GM23248 (cell line): ENCODE results near the gene TLE1. TPM values are rescaled to one million over a fixed set of nuclear protein-coding genes. Genes with fewer than 3 reads are reported as not detected.

Experiments used
- DNase-seq: peaks from one replicate; pipeline ENCODE4 v3.0.0-alpha.2; 2015
- H2AFZ ChIP-seq: fragments of 200-600 bp; sonication (generic); 2 replicates; pipeline ENCODE4 v1.6.1; 2016; ENCODE audit warnings: antibody characterized with exemption
- H3F3A ChIP-seq: fragments of 200-600 bp; sonication (generic); 2 replicates; pipeline ENCODE4 v1.6.1; 2016; ENCODE audit warnings: mild to moderate bottlenecking, antibody characterized with exemption, mixed run types; ENCODE audit not compliant: insufficient read depth
- H3K27ac ChIP-seq: fragments of 200-600 bp; sonication (generic); 2 replicates; pipeline ENCODE4 v1.5.1; 2016; ENCODE audit warnings: mild to moderate bottlenecking
- H3K27me3 ChIP-seq: fragments of 200-600 bp; sonication (generic); replicated peaks from 2 replicates; pipeline ENCODE4 v1.6.1; 2016; ENCODE audit warnings: mild to moderate bottlenecking; ENCODE audit not compliant: insufficient read depth
- H3K36me3 ChIP-seq: fragments of 200-600 bp; sonication (generic); 2 replicates; pipeline ENCODE4 v1.6.1; 2016; ENCODE audit warnings: low read depth, mild to moderate bottlenecking
- H3K4me1 ChIP-seq: fragments of 200-600 bp; sonication (generic); 2 replicates; pipeline ENCODE4 v1.6.1; 2016; ENCODE audit warnings: mild to moderate bottlenecking; ENCODE audit not compliant: insufficient read depth
- H3K4me2 ChIP-seq: fragments of 200-600 bp; sonication (generic); one replicate; pipeline ENCODE4 v1.6.1; 2016; ENCODE audit warnings: mild to moderate bottlenecking; ENCODE audit not compliant: unreplicated experiment
- H3K4me3 ChIP-seq: fragments of 200-600 bp; sonication (generic); 2 replicates; pipeline ENCODE4 v1.5.1; 2016; ENCODE audit warnings: mild to moderate bottlenecking
- H3K79me2 ChIP-seq: fragments of 200-600 bp; sonication (generic); 2 replicates; pipeline ENCODE4 v1.6.1; 2016; ENCODE audit warnings: mild to moderate bottlenecking; ENCODE audit not compliant: insufficient read depth
- H3K9ac ChIP-seq: fragments of 200-600 bp; sonication (generic); 2 replicates; pipeline ENCODE4 v1.6.1; 2016; ENCODE audit warnings: mild to moderate bottlenecking
- H3K9me2 ChIP-seq: fragments of 200-600 bp; sonication (generic); 2 replicates; pipeline ENCODE4 v1.6.1; 2016; ENCODE audit warnings: mixed run types, mild to moderate bottlenecking, moderate library complexity; ENCODE audit not compliant: insufficient read depth
- H3K9me3 ChIP-seq: fragments of 200-600 bp; sonication (generic); one replicate; pipeline ENCODE4 v1.6.1; 2017; ENCODE audit warnings: low read depth
- H4K20me1 ChIP-seq: fragments of 200-600 bp; sonication (generic); 2 replicates; pipeline ENCODE4 v1.6.0; 2016; ENCODE audit not compliant: insufficient read depth
- EZH2 ChIP-seq: fragments of 200-600 bp; sonication (generic); IDR thresholded peaks from 2 replicates; pipeline ENCODE4 v1.6.1; 2018; ENCODE audit warnings: antibody characterized with exemption, mild to moderate bottlenecking; ENCODE audit not compliant: insufficient read depth, poor library complexity, severe bottlenecking
- EZH2phosphoT487 ChIP-seq: fragments of 200-600 bp; sonication (generic); IDR thresholded peaks from 2 replicates; pipeline ENCODE4 v1.6.1; 2018; ENCODE audit warnings: antibody characterized with exemption, moderate library complexity, mild to moderate bottlenecking, low read depth; ENCODE audit not compliant: insufficient read depth
- WGBS, 2 experiments: methylation state at CpG; one replicate each; pipeline ENCODE4 v1.1.6; 2015 to 2017; ENCODE audit warnings: low lambda C conversion rate in 2 of 2, low coverage in 1 of 2; ENCODE audit errors: missing lambda C conversion rate in 2 of 2; 5-methylcytosine and 5-hydroxymethylcytosine counted together
- in situ Hi-C: fragments of 300-500 bp; cut with MboI; formaldehyde crosslinking; loops from 2 replicates; pipeline ENCODE4 v1.15.0; 2020
- polyA plus RNA-seq: library from polyadenylated mRNA; unstranded; fragments of >200 nt; fragmentation: Nextera tagmentation; extraction: Ambion mirVana; gene quantifications from 2 replicates; pipeline ENCODE4 v1.2.1, GENCODE V29; 2016
- total RNA-seq: library from RNA; depleted of rRNA; stranded (reverse); fragments of >200 nt; shearing (Covaris generic); gene quantifications from 2 replicates; pipeline ENCODE4 v1.2.3, GENCODE V29; 2014

The TLE1 gene
- total and polyA plus RNA-seq, 2 experiments from 2014 or later = 6.4 to 14.4 TPM

DNA sequence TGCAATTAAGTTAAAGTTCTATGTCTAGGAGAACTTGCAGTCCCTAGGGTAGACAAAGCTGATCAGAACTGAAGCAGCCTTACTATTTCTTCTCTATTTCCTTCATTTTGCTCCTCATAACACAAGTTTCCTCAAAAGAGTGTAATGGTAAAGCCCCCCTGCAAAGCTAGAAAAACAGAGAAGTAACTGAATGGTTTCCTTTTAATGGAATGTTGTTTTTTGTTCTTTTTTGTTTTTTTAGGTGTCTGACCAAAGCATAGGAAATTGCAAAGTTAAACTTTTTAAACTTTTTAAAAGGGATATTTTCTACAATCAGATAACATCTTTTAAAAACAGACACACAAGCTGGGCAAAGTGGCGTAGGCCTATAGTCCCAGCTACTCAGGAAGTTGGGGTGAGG, 145.7 kb downstream of the TLE1 start:
- WGBS, 2 experiments = 97 to 100% methylated on average over 1 of the region's 1 CpG
- in situ Hi-C loops = no loop called here

DNA sequence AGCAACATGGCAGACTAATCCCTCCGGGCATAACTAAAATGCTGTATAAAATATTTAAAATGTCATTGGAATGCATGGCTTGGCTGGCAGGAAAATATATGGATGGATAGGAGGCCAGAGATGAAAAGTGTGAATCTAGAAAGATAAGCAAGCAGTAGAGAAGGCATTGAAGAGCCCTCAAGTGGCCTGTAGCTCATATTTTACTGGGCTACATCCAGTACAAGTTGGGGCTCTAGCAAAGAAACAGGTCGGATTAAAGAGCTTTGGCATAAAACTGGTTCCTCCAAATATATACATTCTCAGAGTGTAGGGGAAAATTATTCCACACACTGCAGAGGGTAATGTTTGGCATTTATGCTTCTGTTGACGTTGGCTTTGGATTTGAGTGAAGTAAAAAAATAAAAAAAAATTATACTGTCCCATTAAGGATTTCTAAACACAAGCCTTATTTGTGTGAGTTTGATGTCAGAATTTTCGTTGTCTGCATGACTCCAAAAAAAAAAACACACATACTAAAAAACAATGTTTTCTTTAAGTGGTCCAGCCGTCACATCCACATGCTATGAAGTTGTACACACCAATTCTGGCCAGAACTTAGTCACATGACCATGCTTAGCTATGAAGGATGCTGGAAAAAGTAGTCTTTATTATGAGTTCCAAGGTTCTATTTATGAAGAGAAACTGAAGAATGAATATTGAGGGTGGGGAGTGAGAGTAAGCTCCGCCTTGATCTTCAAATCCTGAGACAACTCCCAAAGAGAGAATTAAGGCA, 147.0 kb downstream of the TLE1 start:
- Histone ChIP-seq H4K20me1 (no peaks in the 10 kb centered on the region), H3F3A (no peaks in the 10 kb centered on the region), H3K4me3 (no peak overlapping the region), H3K36me3 (no peaks in the 10 kb centered on the region), H3K9me3 (no peaks in the 10 kb centered on the region), H2AFZ (no peak overlapping the region), H3K4me1 (no peaks in the 10 kb centered on the region), H3K27ac (no peak overlapping the region), H3K9me2 (no peaks in the 10 kb centered on the region), H3K79me2 (no peaks in the 10 kb centered on the region), H3K4me2 (no peak overlapping the region), H3K27me3 (0 out of 2 replicates have a peak, but pooled peaks cover 4% of the 10 kb centered on the region), H3K9ac (no peak overlapping the region)
- no peak for DNase-seq
- in situ Hi-C loops = no loop called here
- WGBS, 2 experiments = 76 to 84% methylated on average over 6 of the region's 6 CpGs
- TF ChIP-seq EZH2 = no peak
- TF ChIP-seq EZH2phosphoT487 = no peak

More for the DNA sequence above, 145.7 kb downstream of the TLE1 start:
- H3K9me3 ChIP-seq = no peaks in the 10 kb centered on the region
- no peaks in the 10 kb centered on the region for H3K79me2 ChIP-seq
- H3K36me3 ChIP-seq = no peaks in the 10 kb centered on the region
- no peak overlapping the region for H3K4me2 ChIP-seq
- H3K9ac ChIP-seq = no peak overlapping the region
- no peak overlapping the region for H3K27ac ChIP-seq
- H2AFZ ChIP-seq = no peak overlapping the region
- DNase-seq = no peak
- no peak overlapping the region for H3K4me3 ChIP-seq
- H3K9me2 ChIP-seq = no peaks in the 10 kb centered on the region
- no peaks in the 10 kb centered on the region for H4K20me1 ChIP-seq
- H3F3A ChIP-seq = no peaks in the 10 kb centered on the region
- no peaks in the 10 kb centered on the region for H3K4me1 ChIP-seq
- TF ChIP-seq EZH2phosphoT487 (no peak), EZH2 (no peak)
- 0 out of 2 replicates have a peak, but pooled peaks cover 7% of the 10 kb centered on the region for H3K27me3 ChIP-seq

DNA sequence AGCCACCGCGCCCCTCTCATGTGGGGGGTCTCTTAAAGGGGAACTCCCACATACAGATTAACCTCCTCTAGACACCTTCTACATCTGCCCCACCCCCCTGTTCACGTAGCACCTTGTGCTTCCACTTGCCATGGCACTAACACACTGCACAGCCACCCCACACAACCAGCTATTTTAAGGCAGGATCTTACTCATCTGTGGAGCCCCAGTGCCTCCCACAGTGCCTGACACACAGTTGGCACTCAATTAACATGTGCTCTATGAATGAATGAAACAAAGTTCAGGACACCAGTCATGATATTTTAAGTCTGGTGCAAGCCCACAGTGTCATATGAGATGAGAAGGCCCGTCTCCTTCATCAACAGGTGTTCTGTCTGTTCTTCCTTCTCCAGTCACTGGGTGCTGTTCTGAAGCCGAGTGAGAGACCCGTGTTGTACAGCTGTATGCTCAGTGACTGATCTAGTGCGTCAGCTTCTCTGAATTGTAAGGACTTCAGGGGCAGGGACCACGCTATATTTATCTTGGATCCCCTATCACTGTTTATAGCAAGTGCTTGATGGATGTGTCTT, 149.1 kb downstream of the TLE1 start:
- no peaks in the 10 kb centered on the region for H3K36me3 ChIP-seq
- H2AFZ ChIP-seq = no peak overlapping the region
- no peaks in the 10 kb centered on the region for H3K9me2 ChIP-seq
- 90 to 92% methylated on average over 8 of the region's 8 CpGs for WGBS, 2 experiments
- no peaks in the 10 kb centered on the region for H3K9me3 ChIP-seq
- in situ Hi-C loops = no loop called here
- H3K79me2 ChIP-seq = no peaks in the 10 kb centered on the region
- no peak for TF ChIP-seq EZH2
- TF ChIP-seq EZH2phosphoT487 = no peak
- no peaks in the 10 kb centered on the region for H3F3A ChIP-seq
- no peak overlapping the region for H3K9ac ChIP-seq
- no peaks in the 10 kb centered on the region for H4K20me1 ChIP-seq
- H3K4me3 ChIP-seq = no peak overlapping the region
- H3K27me3 ChIP-seq = no peaks in the 10 kb centered on the region
- no peaks in the 10 kb centered on the region for H3K4me1 ChIP-seq
- H3K4me2 ChIP-seq = no peak overlapping the region
- no peak for DNase-seq
- no peak overlapping the region for H3K27ac ChIP-seq

- Histone ChIP-seq H2AFZ (no peak overlapping the region), H3F3A (no peaks in the 10 kb centered on the region), H3K9ac (no peak overlapping the region), H4K20me1 (no peaks in the 10 kb centered on the region), H3K4me1 (no peaks in the 10 kb centered on the region), H3K9me3 (no peaks in the 10 kb centered on the region), H3K4me2 (no peak overlapping the region), H3K4me3 (no peak overlapping the region), H3K79me2 (no peaks in the 10 kb centered on the region), H3K27ac (no peak overlapping the region), H3K36me3 (no peaks in the 10 kb centered on the region), H3K9me2 (no peaks in the 10 kb centered on the region), H3K27me3 (no peaks in the 10 kb centered on the region)
- no peak for TF ChIP-seq EZH2
- 90 to 96% methylated on average over 3 of the region's 3 CpGs for WGBS, 2 experiments
- in situ Hi-C loops = no loop called here
- DNase-seq = no peak
Observed at GRCh38 chr9:81539317-81539716, 150.0 kb downstream of the TLE1 start.
